ENCODE results near the gene AK8.

DNA sequence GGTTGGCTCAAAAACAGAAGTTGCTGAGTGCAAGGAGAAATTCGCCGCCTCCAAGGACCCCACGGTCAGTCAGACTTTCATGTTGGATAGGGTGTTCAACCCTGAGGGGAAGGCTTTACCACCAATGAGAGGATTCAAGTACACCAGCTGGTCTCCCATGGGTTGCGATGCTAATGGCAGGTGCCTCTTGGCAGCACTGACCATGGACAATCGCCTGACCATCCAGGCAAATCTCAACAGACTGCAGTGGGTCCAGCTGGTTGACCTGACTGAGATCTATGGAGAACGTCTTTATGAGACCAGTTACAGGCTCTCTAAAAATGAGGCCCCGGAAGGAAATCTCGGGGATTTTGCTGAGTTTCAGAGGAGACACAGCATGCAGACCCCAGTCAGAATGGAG, 200.1 kb downstream of the AK8 start:
- TF ChIP-seq CHD1 (IDR thresholded peaks at IDR 0.05; ENCODE audit: low read depth, low read length) (no peak), SMC3 (IDR thresholded peaks at IDR 0.05; ENCODE audit: low read depth, low read length) (no peak), POLR2A (IDR thresholded peaks at IDR 0.05; ENCODE audit: low read depth, low read length) (no peak), CTCF (conservative IDR thresholded peaks at IDR 0.05; ENCODE audit: low read depth, low read length) (no peak), BHLHE40 (IDR thresholded peaks at IDR 0.05; ENCODE audit: low read depth, low read length) (no peak), RAD21 (IDR thresholded peaks at IDR 0.05; ENCODE audit: low read length) (no peak)
- TF ChIP-seq, protein P1, sequence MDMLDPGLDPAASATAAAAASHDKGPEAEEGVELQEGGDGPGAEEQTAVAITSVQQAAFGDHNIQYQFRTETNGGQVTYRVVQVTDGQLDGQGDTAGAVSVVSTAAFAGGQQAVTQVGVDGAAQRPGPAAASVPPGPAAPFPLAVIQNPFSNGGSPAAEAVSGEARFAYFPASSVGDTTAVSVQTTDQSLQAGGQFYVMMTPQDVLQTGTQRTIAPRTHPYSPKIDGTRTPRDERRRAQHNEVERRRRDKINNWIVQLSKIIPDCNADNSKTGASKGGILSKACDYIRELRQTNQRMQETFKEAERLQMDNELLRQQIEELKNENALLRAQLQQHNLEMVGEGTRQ (IDR thresholded peaks at IDR 0.05; ENCODE audit: low read depth, low read length) = no peak

All from IMR-90 (cell line).